GM12892 (cell line): Measurements from ENCODE around the gene SGF29.

Experiments used
- POLR2A ChIP-seq: IDR thresholded peaks from 2 replicates; pipeline ENCODE4 v1.6.1; 2011; ENCODE audit warnings: low read depth, low read length, control low read depth
- POLR2AphosphoS5 ChIP-seq: IDR thresholded peaks from 2 replicates; pipeline ENCODE4 v1.6.1; 2011; ENCODE audit warnings: low read depth, low read length, control low read depth
- TAF1 ChIP-seq: IDR thresholded peaks from 2 replicates; pipeline ENCODE4 v1.6.1; 2011; ENCODE audit warnings: low read depth, mild to moderate bottlenecking, control low read depth, low read length, borderline replicate concordance

DNA sequence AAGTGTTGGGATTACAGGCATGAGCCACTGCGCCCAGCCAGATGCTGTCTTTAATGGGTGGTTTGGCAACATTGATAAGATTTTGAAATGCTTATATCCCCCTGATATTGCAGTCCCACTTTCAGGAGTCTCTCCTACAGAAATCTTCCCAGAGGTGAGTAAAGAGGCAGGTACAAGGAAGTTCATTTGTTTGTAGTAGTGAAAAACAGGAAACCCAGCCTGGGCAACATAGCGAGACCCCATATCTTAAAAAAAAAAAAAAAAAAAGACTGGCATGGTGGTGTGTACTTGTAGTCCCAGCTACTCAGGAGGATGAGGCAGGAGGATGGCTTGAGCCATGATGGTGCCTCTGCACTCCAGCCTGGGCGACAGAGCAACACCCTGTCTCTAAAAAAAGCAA is 8.7 kb upstream of the SGF29 start:
- TF ChIP-seq TAF1 (no peak), POLR2AphosphoS5 (no peak), POLR2A (no peak)
